ENCODE data around the gene NUP62. TPM values are rescaled to one million over a fixed set of nuclear protein-coding genes. Genes with fewer than 3 reads are reported as not detected.
A peak's percentile ranks its signal among the peaks of the same experiment; 100 is the strongest.
"Not testable (repeated sequence)": the region's sequence is repeated elsewhere in the genome, so short reads cannot be mapped to it uniquely, and the experiment has no call there.

Gene NUP62
- total RNA-seq, 1 donor from 2014 or later, result 73.3 TPM

GRCh38 chr19:49952906-49953305 is 23.6 kb upstream of the NUP62 start:
- DNase-seq (ENCODE audit: extremely low read depth, low read depth, low spot score), result no peak

GRCh38 chr19:49952479-49952836 is 23.2 kb upstream of the NUP62 start:
- DNase-seq (ENCODE audit: extremely low read depth, low read depth, low spot score), result no peak

DNA sequence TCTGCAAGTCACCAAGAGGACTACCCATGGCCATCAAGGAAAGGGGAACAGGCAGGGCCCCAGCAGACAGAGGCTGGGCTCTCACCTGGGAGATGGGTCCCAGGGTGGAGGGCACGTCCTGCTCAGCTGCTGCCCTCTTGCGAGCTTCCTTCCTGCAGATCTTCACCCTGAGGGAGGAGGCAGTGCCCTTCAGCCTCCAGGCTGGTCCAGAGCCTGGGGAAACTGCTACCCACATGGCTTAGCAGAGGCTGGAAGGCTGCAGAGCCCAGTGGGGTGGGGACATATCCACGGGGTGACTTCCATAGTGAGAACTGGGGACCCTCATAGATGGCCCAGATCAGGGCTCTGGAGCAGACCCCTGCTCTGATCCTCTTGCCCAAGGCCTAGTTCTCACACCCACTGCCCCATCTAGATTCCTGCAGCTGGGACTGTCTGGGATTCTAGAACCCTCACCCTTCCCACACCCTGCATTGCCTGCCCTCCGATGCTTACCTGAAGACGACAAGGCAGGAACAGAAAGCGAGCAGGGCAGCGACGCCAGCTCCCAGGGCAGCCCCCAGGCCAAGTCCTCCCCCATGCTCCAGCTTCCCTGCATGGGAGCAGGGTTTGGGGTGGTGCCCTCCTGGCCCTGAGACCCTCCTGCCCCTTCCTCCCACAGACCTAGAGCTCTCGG is 22.6 kb upstream of the NUP62 start:
- DNase-seq (ENCODE audit: extremely low read depth, low read depth, low spot score), result no peak

GRCh38 chr19:49950956-49951526 is 21.7 kb upstream of the NUP62 start:
- no peak for DNase-seq (ENCODE audit: extremely low read depth, low read depth, low spot score)

GRCh38 chr19:49950590-49950948 is 21.3 kb upstream of the NUP62 start:
- no peak for DNase-seq (ENCODE audit: extremely low read depth, low read depth, low spot score)

GRCh38 chr19:49949742-49950589 is 20.7 kb upstream of the NUP62 start:
- no peak for DNase-seq (ENCODE audit: extremely low read depth, low read depth, low spot score)

DNA sequence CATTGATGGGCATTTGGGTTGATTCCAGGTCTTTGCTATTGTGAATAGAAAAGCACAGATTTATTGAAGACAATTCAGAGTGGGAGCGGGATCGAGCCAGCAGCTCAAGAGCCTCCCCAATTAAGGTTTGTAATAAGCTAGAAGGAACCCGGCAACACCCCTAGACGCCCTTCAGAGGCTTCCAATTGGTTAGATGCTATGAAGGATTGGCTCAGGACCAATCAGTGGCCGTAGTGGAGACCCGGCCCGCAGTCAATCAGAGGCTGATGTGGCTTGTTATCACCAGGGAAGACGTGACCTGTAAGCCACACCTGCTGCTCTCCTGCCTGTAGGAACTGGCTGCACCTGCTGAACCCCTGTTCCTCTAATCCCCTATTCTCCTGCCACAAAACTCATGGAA is 17.1 kb upstream of the NUP62 start:
- no peak for DNase-seq (ENCODE audit: extremely low read depth, low read depth, low spot score)

DNA sequence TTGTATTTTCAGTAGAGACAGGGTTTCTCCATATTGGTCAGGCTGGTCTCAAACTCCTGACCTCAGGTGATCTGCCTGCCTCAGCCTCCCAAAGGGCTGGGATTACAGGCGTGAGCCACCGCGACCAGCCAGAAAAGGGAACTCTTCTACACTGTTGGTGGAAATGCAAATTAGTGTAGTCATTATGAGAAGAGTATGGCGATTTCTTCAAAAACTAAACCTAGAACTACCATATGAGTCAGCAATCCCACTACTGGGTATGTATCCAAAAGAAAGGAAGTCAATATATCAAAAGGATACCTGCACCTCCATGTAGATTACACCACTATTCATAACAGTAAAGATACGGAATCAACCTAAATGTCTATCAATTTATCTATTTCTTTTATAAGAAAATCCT is 15.3 kb upstream of the NUP62 start:
- DNase-seq (ENCODE audit: extremely low read depth, low read depth, low spot score), result not testable (repeated sequence)

- DNase-seq (ENCODE audit: extremely low read depth, low read depth, low spot score), result no peak
Measured at GRCh38 chr19:49940482-49940791, 11.1 kb upstream of the NUP62 start.

DNA sequence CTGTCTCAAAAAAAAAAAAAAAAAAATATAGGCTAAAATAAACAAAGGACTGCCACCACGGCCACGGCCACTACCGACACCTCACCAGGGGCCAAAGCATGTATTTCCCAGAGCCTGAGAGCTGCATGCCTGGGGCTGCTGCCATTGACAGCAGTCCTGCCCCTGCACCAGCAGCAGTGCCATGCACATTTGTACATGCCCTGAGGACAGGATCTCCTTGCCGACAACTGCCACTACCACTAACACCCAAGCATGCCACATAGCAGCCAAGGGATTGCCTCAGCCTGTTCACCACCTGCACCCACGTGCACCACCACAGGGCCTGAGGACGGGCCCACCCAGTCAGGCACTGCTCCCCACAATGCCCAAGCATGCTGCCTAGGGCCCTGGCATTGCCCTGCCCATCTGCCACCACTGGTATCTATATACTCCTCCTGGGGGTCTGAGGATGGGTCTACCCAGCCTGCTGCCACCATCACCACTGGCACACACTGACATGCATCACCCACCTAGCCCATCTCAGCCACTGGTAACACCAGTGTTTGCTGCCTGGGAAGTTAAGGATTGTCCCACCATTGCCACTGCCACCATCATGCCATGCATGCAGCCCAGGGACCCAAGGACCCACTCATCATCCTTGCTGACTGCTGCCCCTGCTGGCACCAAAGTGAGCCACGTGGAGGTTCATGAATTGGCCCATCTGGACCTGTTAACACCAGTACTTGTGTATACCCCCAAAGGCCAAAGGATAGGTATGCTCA is 10.6 kb upstream of the NUP62 start:
- DNase-seq (ENCODE audit: extremely low read depth, low read depth, low spot score), result no peak

DNA sequence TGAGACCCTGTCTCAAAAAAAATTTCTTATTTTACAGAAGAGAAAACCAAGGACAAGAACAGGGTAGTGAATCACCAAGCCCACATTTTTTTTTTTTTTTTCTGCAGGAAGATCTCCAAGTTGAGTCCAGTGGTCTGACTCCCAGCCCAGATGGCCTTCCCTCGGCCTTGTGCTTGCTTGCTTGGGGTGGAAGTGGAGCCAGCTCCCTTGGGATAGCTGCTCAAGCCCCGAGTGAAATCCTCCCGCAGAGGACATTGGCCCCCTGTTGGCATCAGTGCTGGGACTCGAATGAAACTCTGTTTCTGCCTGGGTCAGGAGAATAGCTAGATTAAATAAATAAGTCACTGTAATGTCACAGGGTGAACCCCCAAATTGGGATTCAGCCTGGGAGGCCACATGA is 9.4 kb upstream of the NUP62 start:
- DNase-seq (ENCODE audit: extremely low read depth, low read depth, low spot score), result no peak

- DNase-seq (ENCODE audit: extremely low read depth, low read depth, low spot score), result no peak
Measured at GRCh38 chr19:49937750-49938381, 8.6 kb upstream of the NUP62 start.

- no peak for DNase-seq (ENCODE audit: extremely low read depth, low read depth, low spot score)
Measured at GRCh38 chr19:49936549-49936948, 7.2 kb upstream of the NUP62 start.

DNA sequence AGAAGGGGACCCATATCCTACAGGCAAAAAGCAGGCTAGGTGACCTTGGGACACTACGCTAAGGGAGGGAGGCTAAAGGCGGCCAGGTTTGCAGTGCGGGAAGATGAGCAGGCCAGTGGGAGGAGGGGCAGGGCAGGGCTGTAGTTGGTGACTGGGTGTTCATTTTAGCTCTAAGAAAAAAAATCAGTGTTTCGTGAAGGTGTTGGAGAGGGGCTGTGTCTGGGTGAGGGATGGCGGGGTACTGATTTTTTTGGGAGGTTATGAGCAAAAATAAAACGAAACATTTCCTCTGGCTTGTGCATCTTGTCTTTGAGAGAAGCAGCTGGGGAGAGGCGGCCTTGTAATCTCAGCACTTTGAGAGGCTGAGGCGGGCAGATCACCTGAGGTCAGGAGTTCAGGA is 4.3 kb upstream of the NUP62 start:
- DNase-seq (ENCODE audit: extremely low read depth, low read depth, low spot score), result no peak

DNA sequence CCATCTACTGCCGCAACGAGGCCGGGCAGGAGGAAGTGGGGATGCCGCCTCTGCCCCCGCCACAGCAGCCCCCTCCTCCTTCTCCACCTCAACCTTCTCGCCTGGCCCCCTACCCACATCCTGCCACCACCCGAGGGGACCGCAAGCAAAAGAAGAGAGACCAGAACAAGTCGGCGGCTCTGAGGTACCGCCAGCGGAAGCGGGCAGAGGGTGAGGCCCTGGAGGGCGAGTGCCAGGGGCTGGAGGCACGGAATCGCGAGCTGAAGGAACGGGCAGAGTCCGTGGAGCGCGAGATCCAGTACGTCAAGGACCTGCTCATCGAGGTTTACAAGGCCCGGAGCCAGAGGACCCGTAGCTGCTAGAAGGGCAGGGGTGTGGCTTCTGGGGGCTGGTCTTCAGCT is 3.4 kb upstream of the NUP62 start:
- no peak for DNase-seq (ENCODE audit: extremely low read depth, low read depth, low spot score)

DNA sequence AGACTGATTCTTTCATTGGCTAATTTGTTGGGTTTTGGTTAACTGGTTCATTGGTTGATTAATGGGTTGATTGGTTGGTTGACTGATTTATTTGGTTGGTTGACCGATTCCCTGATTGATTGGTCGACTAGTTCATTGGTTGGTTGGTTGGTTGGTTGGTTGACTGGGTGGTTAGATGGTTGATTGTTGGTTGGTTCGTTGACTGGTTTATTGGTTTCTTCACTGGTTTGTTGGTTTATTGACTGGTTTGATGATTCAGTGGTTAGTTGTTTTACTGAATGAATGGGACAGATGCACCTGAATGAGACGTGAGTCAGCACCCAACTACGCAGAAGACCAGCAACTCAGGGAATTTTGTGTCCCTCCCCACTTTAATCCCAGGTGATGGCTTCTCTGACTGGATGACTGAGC is 2.7 kb upstream of the NUP62 start:
- DNase-seq (ENCODE audit: extremely low read depth, low read depth, low spot score), result no peak

GRCh38 chr19:49931293-49932040 is 2.2 kb upstream of the NUP62 start:
- no peak for DNase-seq (ENCODE audit: extremely low read depth, low read depth, low spot score)

- no peak for DNase-seq (ENCODE audit: extremely low read depth, low read depth, low spot score)
Measured at GRCh38 chr19:49930483-49931011, 1.2 kb upstream of the NUP62 start.

GRCh38 chr19:49929611-49930482 is 543 bp upstream of the NUP62 start:
- DNase-seq (ENCODE audit: extremely low read depth, low read depth, low spot score), result peak; percentile 98

Measured in glomerular endothelial cell (primary cell).